Keratinocyte (primary cell): ENCODE results near the gene ELF1. TPM values are rescaled to one million over a fixed set of nuclear protein-coding genes. Genes with fewer than 3 reads are reported as not detected.
"Not testable (repeated sequence)": the region's sequence is repeated elsewhere in the genome, so short reads cannot be mapped to it uniquely, and the experiment has no call there.

ENCODE experiments used
- DNase-seq: peaks from one replicate; pipeline ENCODE4 v3.0.0-alpha.2; 2011; ENCODE audit warnings: low read depth, missing footprints, low spot score
- FAIRE-seq: peaks from 2 replicates; lab custom pipeline; 2011; peaks lifted over from hg19 to GRCh38; lab: Jason Lieb, UNC
- H2AFZ ChIP-seq: 2 replicates; pipeline ENCODE4 v1.6.0; 2012; ENCODE audit warnings: low read length, control low read depth, inconsistent platforms; ENCODE audit not compliant: control insufficient read depth
- H3K27ac ChIP-seq: 2 replicates; pipeline ENCODE4 v1.5.1; 2011; ENCODE audit warnings: low read length; ENCODE audit not compliant: control insufficient read depth, insufficient read depth
- H3K27me3 ChIP-seq: 3 replicates; pipeline ENCODE4 v1.6.0; 2011; ENCODE audit warnings: low read length; ENCODE audit not compliant: control insufficient read depth, insufficient read depth; ENCODE audit errors: extremely low read depth
- H3K36me3 ChIP-seq, 2 experiments: 2 replicates in 1 of 2; 3 replicates in 1 of 2; pipeline ENCODE4 v1.5.1; 2011; ENCODE audit warnings: low read length in 2 of 2, mild to moderate bottlenecking in 1 of 2; ENCODE audit not compliant: control insufficient read depth in 2 of 2, insufficient read depth in 2 of 2; ENCODE audit errors: extremely low read depth in 1 of 2
- H3K4me1 ChIP-seq: 3 replicates; pipeline ENCODE4 v1.5.1; 2011; ENCODE audit warnings: low read length; ENCODE audit not compliant: control insufficient read depth, insufficient read depth; ENCODE audit errors: extremely low read depth
- H3K4me2 ChIP-seq: 3 replicates; pipeline ENCODE4 v1.6.0; 2011; ENCODE audit warnings: low read depth, low read length; ENCODE audit not compliant: control insufficient read depth, insufficient read depth; ENCODE audit errors: extremely low read depth
- H3K4me3 ChIP-seq, 3 experiments: fragments of 200-600 bp in 1 of 3; sonication (generic) in 1 of 3; 2 replicates in 2 of 3; 3 replicates in 1 of 3; pipeline ENCODE4 v1.5.1; 2011 to 2016; ENCODE audit warnings: low read length in 3 of 3, mild to moderate bottlenecking in 3 of 3, control low read depth in 2 of 3, inconsistent platforms in 1 of 3, low read depth in 1 of 3, mixed read lengths in 1 of 3, mixed run types in 1 of 3, moderate library complexity in 1 of 3; ENCODE audit not compliant: control insufficient read depth in 2 of 3, insufficient read depth in 2 of 3; ENCODE audit errors: extremely low read depth in 1 of 3
- H3K79me2 ChIP-seq: 2 replicates; pipeline ENCODE4 v1.6.0; 2012; ENCODE audit warnings: low read length; ENCODE audit not compliant: control insufficient read depth, insufficient read depth
- H3K9ac ChIP-seq: 3 replicates; pipeline ENCODE4 v1.6.0; 2011; ENCODE audit warnings: low read length; ENCODE audit not compliant: control insufficient read depth, insufficient read depth; ENCODE audit errors: extremely low read depth
- H3K9me1 ChIP-seq: 3 replicates; pipeline ENCODE4 v1.6.0; 2011; ENCODE audit warnings: low read length; ENCODE audit not compliant: control insufficient read depth, insufficient read depth; ENCODE audit errors: extremely low read depth
- H3K9me3 ChIP-seq: 2 replicates; pipeline ENCODE4 v1.5.1; 2012; ENCODE audit warnings: low read depth, low read length; ENCODE audit not compliant: control insufficient read depth
- H4K20me1 ChIP-seq: 3 replicates; pipeline ENCODE4 v1.6.0; 2011; ENCODE audit warnings: low read length; ENCODE audit not compliant: control insufficient read depth, insufficient read depth; ENCODE audit errors: extremely low read depth
- EZH2 ChIP-seq: IDR thresholded peaks from one replicate; pipeline ENCODE4 v1.6.1; 2012; ENCODE audit warnings: inconsistent platforms, mild to moderate bottlenecking, low read length, moderate library complexity
- dilution Hi-C: fragments of 300-500 bp; cut with MboI; formaldehyde crosslinking; loops from one replicate; pipeline ENCODE4 v1.7.0; 2020; ENCODE audit warnings: low sequenced_read_pairs; ENCODE audit not compliant: extremely low pct_ligation_motif_present
- polyA plus RNA-seq, 5 experiments: library from polyadenylated mRNA; depleted of rRNA in 3 of 5; stranded (reverse) in 3 of 5; stranded (forward) in 1 of 5; unstranded in 1 of 5; fragments of >200 nt; gene quantifications; 1 replicate in 1 of 5; 2 replicates in 3 of 5; 3 replicates in 1 of 5; pipeline versions ENCODE4 v1.2.1 to v1.2.3, GENCODE V29; 2011 to 2012; ENCODE audit warnings: missing spikeins in 2 of 5, low read depth in 1 of 5, low replicate concordance in 1 of 5
- TF ChIP-seq, protein P1 (sequence below), 3 experiments: IDR thresholded peaks in 1 of 3; conservative IDR thresholded peaks in 1 of 3; optimal IDR thresholded peaks in 1 of 3; 2 replicates in 2 of 3; 3 replicates in 1 of 3; pipeline versions ENCODE3 to v1.5.1; 2011; ENCODE audit warnings: low read length in 3 of 3, mild to moderate bottlenecking in 3 of 3, moderate library complexity in 2 of 3, control low read depth in 1 of 3, inconsistent platforms in 1 of 3; ENCODE audit not compliant: insufficient read depth in 2 of 3; ENCODE audit errors: extremely low read depth in 1 of 3

Gene ELF1
- polyA plus RNA-seq, 1 donor (not counting 4 experiments of a cell fraction or from before 2014, with no cell fraction given), result 57.6 TPM

DNA sequence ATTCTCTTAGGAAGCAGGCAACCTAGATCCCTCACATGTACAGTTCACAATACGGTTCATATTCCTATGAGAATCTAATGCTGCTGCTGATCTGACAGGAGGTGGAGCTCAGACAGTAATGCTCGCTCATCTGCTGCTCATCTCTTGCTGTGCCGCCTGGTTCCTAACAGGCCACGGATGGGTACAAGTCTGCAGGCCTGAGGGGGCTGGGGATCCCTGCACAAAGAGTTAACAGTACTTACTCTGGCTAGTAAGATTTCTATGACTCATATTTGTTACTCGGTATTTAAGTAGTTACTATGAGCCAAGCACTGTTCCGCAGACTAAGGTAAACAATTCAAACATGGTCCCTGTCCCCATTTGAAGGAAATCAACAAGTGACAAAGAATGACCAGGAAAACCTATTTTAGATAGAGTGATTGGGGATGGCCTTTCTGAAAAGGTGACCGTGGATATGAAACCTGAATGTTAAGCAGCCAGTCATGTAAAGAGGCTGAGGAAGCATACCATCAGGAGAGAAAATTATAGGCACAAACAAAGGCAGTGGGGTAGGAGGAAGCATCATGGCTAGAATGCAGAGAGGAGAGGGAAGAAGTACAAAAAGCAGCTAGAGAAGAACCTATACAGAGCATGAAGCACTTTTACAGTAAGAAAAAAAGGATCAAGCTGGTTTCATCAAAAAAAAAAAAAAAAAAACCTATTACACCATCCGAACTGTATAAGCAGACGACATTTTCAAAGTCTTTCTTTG lies 21.6 kb upstream of the ELF1 start:
- dilution Hi-C loops, result no loop called here
- no peak overlapping the region for H3K4me3 ChIP-seq
- no peaks in the 10 kb centered on the region for H4K20me1 ChIP-seq
- TF ChIP-seq, protein P1, sequence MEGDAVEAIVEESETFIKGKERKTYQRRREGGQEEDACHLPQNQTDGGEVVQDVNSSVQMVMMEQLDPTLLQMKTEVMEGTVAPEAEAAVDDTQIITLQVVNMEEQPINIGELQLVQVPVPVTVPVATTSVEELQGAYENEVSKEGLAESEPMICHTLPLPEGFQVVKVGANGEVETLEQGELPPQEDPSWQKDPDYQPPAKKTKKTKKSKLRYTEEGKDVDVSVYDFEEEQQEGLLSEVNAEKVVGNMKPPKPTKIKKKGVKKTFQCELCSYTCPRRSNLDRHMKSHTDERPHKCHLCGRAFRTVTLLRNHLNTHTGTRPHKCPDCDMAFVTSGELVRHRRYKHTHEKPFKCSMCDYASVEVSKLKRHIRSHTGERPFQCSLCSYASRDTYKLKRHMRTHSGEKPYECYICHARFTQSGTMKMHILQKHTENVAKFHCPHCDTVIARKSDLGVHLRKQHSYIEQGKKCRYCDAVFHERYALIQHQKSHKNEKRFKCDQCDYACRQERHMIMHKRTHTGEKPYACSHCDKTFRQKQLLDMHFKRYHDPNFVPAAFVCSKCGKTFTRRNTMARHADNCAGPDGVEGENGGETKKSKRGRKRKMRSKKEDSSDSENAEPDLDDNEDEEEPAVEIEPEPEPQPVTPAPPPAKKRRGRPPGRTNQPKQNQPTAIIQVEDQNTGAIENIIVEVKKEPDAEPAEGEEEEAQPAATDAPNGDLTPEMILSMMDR (optimal IDR thresholded peaks at IDR 0.05 in 1 of 3, IDR thresholded peaks at IDR 0.05 in 1 of 3, conservative IDR thresholded peaks at IDR 0.05 in 1 of 3; ENCODE audit: extremely low read depth in 1 of 3, insufficient read depth in 2 of 3, low read length in 3 of 3), result no peak
- TF ChIP-seq EZH2, result no peak
- H3K4me1 ChIP-seq, result no peaks in the 10 kb centered on the region
- FAIRE-seq (no peak), DNase-seq (no peak)
- H3K79me2 ChIP-seq, result peaks cover 23% of the 10 kb centered on the region
- no peaks in the 10 kb centered on the region for H3K9me1 ChIP-seq
- no peaks in the 10 kb centered on the region for H3K27me3 ChIP-seq
- H3K36me3 ChIP-seq, result peaks cover 0 to 2% of the 10 kb centered on the region in 2 experiments
- no peak overlapping the region for H3K9ac ChIP-seq
- no peak overlapping the region for H2AFZ ChIP-seq
- no peaks in the 10 kb centered on the region for H3K9me3 ChIP-seq
- H3K4me2 ChIP-seq, result no peak overlapping the region
- no peak overlapping the region for H3K27ac ChIP-seq

DNA sequence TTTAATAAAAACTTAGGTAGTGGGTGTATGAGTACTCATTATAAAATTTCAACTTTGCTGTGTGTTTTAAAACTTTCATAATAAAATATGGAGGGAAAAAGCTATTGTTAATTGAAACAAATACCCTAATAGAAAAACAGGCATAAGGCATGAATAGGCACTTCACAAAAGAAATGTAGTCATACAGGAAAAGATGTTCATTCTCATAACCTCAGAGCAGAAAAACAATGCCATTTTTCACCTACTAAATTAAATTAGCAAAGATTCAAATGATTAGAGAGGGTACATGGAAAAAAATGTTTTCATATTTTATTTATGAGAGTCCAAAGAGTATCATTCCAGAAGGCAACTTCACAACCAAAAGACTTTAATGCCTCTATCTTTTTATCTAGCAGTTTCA lies 20.6 kb upstream of the ELF1 start:
- Histone ChIP-seq H3K27ac (no peak overlapping the region), H2AFZ (no peak overlapping the region), H3K9me3 (no peaks in the 10 kb centered on the region), H3K4me3 (no peak overlapping the region), H4K20me1 (no peaks in the 10 kb centered on the region), H3K79me2 (peaks cover 25% of the 10 kb centered on the region), H3K9me1 (no peaks in the 10 kb centered on the region), H3K4me1 (no peaks in the 10 kb centered on the region), H3K27me3 (no peaks in the 10 kb centered on the region), H3K4me2 (no peak overlapping the region), H3K36me3 (peaks cover 0 to 2% of the 10 kb centered on the region in 2 experiments), H3K9ac (no peak overlapping the region)
- DNase-seq, result no peak
- TF ChIP-seq, protein P1 (optimal IDR thresholded peaks at IDR 0.05 in 1 of 3, IDR thresholded peaks at IDR 0.05 in 1 of 3, conservative IDR thresholded peaks at IDR 0.05 in 1 of 3; ENCODE audit: extremely low read depth in 1 of 3, insufficient read depth in 2 of 3, low read length in 3 of 3), result no peak
- no peak for TF ChIP-seq EZH2
- dilution Hi-C loops, result no loop called here
- FAIRE-seq, result no peak

GRCh38 chr13:41036557-41036956 lies 17.4 kb upstream of the ELF1 start:
- H3K27me3 ChIP-seq, H3K36me3 ChIP-seq, H2AFZ ChIP-seq, H3K4me3 ChIP-seq, H3K9me1 ChIP-seq, H4K20me1 ChIP-seq, FAIRE-seq, H3K4me2 ChIP-seq, H3K9me3 ChIP-seq, DNase-seq, dilution Hi-C loops, H3K4me1 ChIP-seq, H3K27ac ChIP-seq, H3K9ac ChIP-seq: not testable (repeated sequence)
- H3K79me2 ChIP-seq, result peaks cover 36% of the 10 kb centered on the region
